HCT116 (cell line): ENCODE data around the gene MANBA. TPM values are rescaled to one million over a fixed set of nuclear protein-coding genes. Genes with fewer than 3 reads are reported as not detected.

Source experiments
- ATAC-seq: fragments of 200-7000 bp; cut with Tn5 transposase; 2 replicates; pipeline ENCODE4 v1.9.1; 2020; ENCODE audit warnings: mild to moderate bottlenecking, moderate library complexity
- BruUV-seq: library from RNA; stranded (reverse); fragments of 400-500 nt; replicated peaks from 2 replicates; lab custom pipeline; 2021; lab: Mats Ljungman, UMichigan
- CTCF ChIA-PET: fragments of 300-600 bp; sonication (Branson Sonifier 250); formaldehyde crosslinking; loops from one replicate; lab custom pipeline; 2021; ENCODE audit warnings: antibody characterized with exemption; lab: Charles Lee
- POLR2A ChIA-PET: fragments of 300-600, 350-600 bp; sonication (Branson Sonifier 250); formaldehyde crosslinking; loops from one replicate; lab custom pipeline; 2021; ENCODE audit warnings: antibody characterized with exemption; lab: Charles Lee
- RAD21 ChIA-PET, 2 experiments: fragments of 300-600 bp; sonication (Branson Sonifier 250); formaldehyde crosslinking; loops; one replicate each; lab custom pipeline; 2023; ENCODE audit warnings: low total read pairs in 2 of 2; ENCODE audit not compliant: uncharacterized antibody in 2 of 2, unreplicated experiment in 2 of 2, low non-redundant PET in 1 of 2; lab: Charles Lee
- DNase-seq: peaks from one replicate; pipeline ENCODE4 v3.0.0-alpha.2; 2010; ENCODE audit warnings: low read depth, low spot score
- H2AFZ ChIP-seq: fragments of 200-600 bp; shearing (Covaris generic), sonication (generic); 2 replicates; pipeline ENCODE4 v1.6.1; 2017; ENCODE audit warnings: low read depth, mixed run types, mixed read lengths, antibody characterized with exemption, low read length; ENCODE audit not compliant: poor library complexity, severe bottlenecking
- H3K27ac ChIP-seq: 2 replicates; pipeline ENCODE4 v1.5.1; 2012; ENCODE audit warnings: low read depth, low read length
- H3K27me3 ChIP-seq: fragments of 200-600 bp; sonication (generic); 2 replicates; pipeline ENCODE4 v1.6.1; 2016; ENCODE audit warnings: mixed run types, low read length, mixed read lengths; ENCODE audit not compliant: insufficient read depth
- H3K36me3 ChIP-seq, 2 experiments: fragments of 200-500 bp in 1 of 2; fragments of 200-600 bp in 1 of 2; sonication (Bioruptor generic) in 1 of 2; sonication (generic) in 1 of 2; 2 replicates each; pipeline versions ENCODE4 v1.5.1 to v1.6.1; 2014 to 2016; ENCODE audit warnings: low read length in 2 of 2, inconsistent platforms in 1 of 2, mixed read lengths in 1 of 2, mixed run types in 1 of 2; ENCODE audit not compliant: insufficient read depth in 2 of 2, control insufficient read depth in 1 of 2
- H3K4me1 ChIP-seq, 2 experiments: fragments of 200-600 bp in 1 of 2; sonication (generic) in 1 of 2; 2 replicates each; pipeline versions ENCODE4 v1.5.1 to v1.6.1; 2012 to 2017; ENCODE audit warnings: low read length in 2 of 2, inconsistent platforms in 1 of 2, mild to moderate bottlenecking in 1 of 2, mixed read lengths in 1 of 2, mixed run types in 1 of 2, moderate library complexity in 1 of 2; ENCODE audit not compliant: insufficient read depth in 2 of 2, control insufficient read depth in 1 of 2
- H3K4me2 ChIP-seq: fragments of 200-600 bp; sonication (generic); 2 replicates; pipeline ENCODE4 v1.6.1; 2017; ENCODE audit warnings: mixed run types, low read length, mixed read lengths
- H3K4me3 ChIP-seq, 2 experiments: fragments of 200-600 bp in 1 of 2; sonication (generic) in 1 of 2; replicated peaks in 1 of 2; 2 replicates each; pipeline ENCODE4 v1.5.1; 2011 to 2016; ENCODE audit warnings: low read length in 2 of 2, control low read depth in 1 of 2, low read depth in 1 of 2, mild to moderate bottlenecking in 1 of 2, mixed read lengths in 1 of 2, mixed run types in 1 of 2
- H3K79me2 ChIP-seq: fragments of 200-600 bp; sonication (generic); 2 replicates; pipeline ENCODE4 v1.6.1; 2017; ENCODE audit warnings: mild to moderate bottlenecking, mixed run types, low read length, moderate library complexity, mixed read lengths; ENCODE audit not compliant: insufficient read depth
- H3K9ac ChIP-seq: fragments of 200-600 bp; sonication (generic); 2 replicates; pipeline ENCODE4 v1.6.1; 2016; ENCODE audit warnings: low read length, mixed read lengths
- H3K9me2 ChIP-seq: fragments of 200-600 bp; sonication (generic), shearing (Covaris generic); 2 replicates; pipeline ENCODE4 v1.6.1; 2017; ENCODE audit warnings: mixed run types, mild to moderate bottlenecking, moderate library complexity; ENCODE audit not compliant: insufficient read depth
- H3K9me3 ChIP-seq, 2 experiments: fragments of 200-500 bp in 1 of 2; fragments of 200-600 bp in 1 of 2; sonication (Bioruptor generic) in 1 of 2; sonication (generic) in 1 of 2; 2 replicates each; pipeline ENCODE4 v1.6.1; 2014 to 2017; ENCODE audit warnings: low read length in 2 of 2, mixed read lengths in 2 of 2, inconsistent platforms in 1 of 2, low read depth in 1 of 2, mild to moderate bottlenecking in 1 of 2, mixed run types in 1 of 2, moderate library complexity in 1 of 2; ENCODE audit not compliant: control insufficient read depth in 1 of 2, insufficient read depth in 1 of 2
- H4K20me1 ChIP-seq: fragments of 200-600 bp; sonication (generic), shearing (Covaris generic); 2 replicates; pipeline ENCODE4 v1.6.1; 2017; ENCODE audit warnings: mixed run types, mild to moderate bottlenecking, moderate library complexity; ENCODE audit not compliant: insufficient read depth
- ATF3 ChIP-seq: IDR thresholded peaks from 2 replicates; pipeline ENCODE4 v1.6.1; 2012
- CTCF ChIP-seq, 3 experiments: fragments of 200-600 bp in 1 of 3; sonication (generic) in 1 of 3; IDR thresholded peaks in 2 of 3; conservative IDR thresholded peaks in 1 of 3; 2 replicates each; pipeline ENCODE4 v1.5.1; 2012 to 2017; ENCODE audit warnings: low read depth in 2 of 3, low read length in 2 of 3, antibody characterized with exemption in 1 of 3, borderline replicate concordance in 1 of 3, control low read depth in 1 of 3, mild to moderate bottlenecking in 1 of 3, mixed read lengths in 1 of 3, mixed run types in 1 of 3, moderate library complexity in 1 of 3; ENCODE audit not compliant: insufficient read depth in 1 of 3
- EGR1 ChIP-seq: IDR thresholded peaks from 2 replicates; pipeline ENCODE4 v1.6.1; 2012; ENCODE audit warnings: low read depth
- ELF1 ChIP-seq: IDR thresholded peaks from 2 replicates; pipeline ENCODE4 v1.6.1; 2012; ENCODE audit warnings: low read depth, borderline replicate concordance
- EZH2 ChIP-seq: fragments of 200-600 bp; sonication (generic); IDR thresholded peaks from 2 replicates; pipeline ENCODE4 v1.6.1; 2017; ENCODE audit warnings: antibody characterized with exemption, mixed run types
- EZH2phosphoT487 ChIP-seq: fragments of 200-600 bp; IDR thresholded peaks from 2 replicates; pipeline ENCODE4 v1.6.1; 2018; ENCODE audit warnings: antibody characterized with exemption, borderline replicate concordance
- FOSL1 ChIP-seq: IDR thresholded peaks from 2 replicates; pipeline ENCODE4 v1.6.1; 2012; ENCODE audit warnings: low read depth
- JUND ChIP-seq: IDR thresholded peaks from 2 replicates; pipeline ENCODE4 v1.6.1; 2012
- MAX ChIP-seq: IDR thresholded peaks from 2 replicates; pipeline ENCODE4 v1.6.1; 2012
- POLR2A ChIP-seq: IDR thresholded peaks from 2 replicates; pipeline ENCODE4 v1.7.0; 2011; ENCODE audit warnings: borderline replicate concordance; ENCODE audit not compliant: insufficient read depth, insufficient read length; ENCODE audit errors: extremely low read depth
- POLR2AphosphoS5 ChIP-seq: IDR thresholded peaks from 2 replicates; pipeline ENCODE4 v1.6.1; 2011; ENCODE audit warnings: mild to moderate bottlenecking, low read depth, low read length, moderate library complexity
- RAD21 ChIP-seq: IDR thresholded peaks from 2 replicates; pipeline ENCODE4 v1.6.1; 2012; ENCODE audit warnings: low read depth, mild to moderate bottlenecking
- REST ChIP-seq: IDR thresholded peaks from 2 replicates; pipeline ENCODE4 v1.6.1; 2012; ENCODE audit warnings: low read depth
- SIN3A ChIP-seq: IDR thresholded peaks from 2 replicates; pipeline ENCODE4 v1.6.1; 2012; ENCODE audit warnings: low read depth
- SP1 ChIP-seq: IDR thresholded peaks from 2 replicates; pipeline ENCODE4 v1.6.1; 2012; ENCODE audit warnings: low read depth
- TCF7L2 ChIP-seq: IDR thresholded peaks from 2 replicates; pipeline ENCODE4 v1.7.0; 2011; ENCODE audit warnings: borderline replicate concordance, inconsistent platforms; ENCODE audit not compliant: insufficient read depth, insufficient read length; ENCODE audit errors: extremely low read depth
- YY1 ChIP-seq: IDR thresholded peaks from 2 replicates; pipeline ENCODE4 v1.6.1; 2011; ENCODE audit warnings: low read length, low read depth, moderate library complexity, mild to moderate bottlenecking; ENCODE audit not compliant: insufficient replicate concordance; ENCODE audit errors: extremely low read depth
- ZFX ChIP-seq: fragments of 450-650 bp; IDR thresholded peaks from 2 replicates; pipeline ENCODE4 v1.6.1; 2017
- ZNF274 ChIP-seq: fragments of 200-500 bp; sonication (Bioruptor generic); IDR thresholded peaks from 2 replicates; pipeline ENCODE4 v1.6.1; 2014; ENCODE audit warnings: mild to moderate bottlenecking, low read depth, low read length, inconsistent platforms
- intact Hi-C: fragments of 100-400 bp; cut with micrococcal nuclease; formaldehyde crosslinking; loops from 2 replicates; pipeline ENCODE4 v1.10.0; 2022
- total RNA-seq: library from RNA; stranded (reverse); gene quantifications from one replicate; pipeline ENCODE4 v1.2.1, GENCODE V29; 2021; ENCODE audit not compliant: unreplicated experiment

MANBA gene
- total RNA-seq, 1 experiment from 2014 or later, result 21.3 TPM

GRCh38 chr4:102678695-102679335, 82.0 kb downstream of the MANBA start:
- H2AFZ ChIP-seq, result no peak overlapping the region
- CTCF ChIA-PET, result interaction anchor here (0.5 kb wide), 1 partner anchor 248 kb away, joined by 3 read pairs; no protein-coding TSS in a partner anchor
- no peaks in the 10 kb centered on the region for H3K9me3 ChIP-seq
- DNase-seq, result no peak
- no peaks in the 10 kb centered on the region for H3K9me2 ChIP-seq
- H3K36me3 ChIP-seq, result no peaks in the 10 kb centered on the region
- TF ChIP-seq ZNF274, result no peak
- TF ChIP-seq SIN3A, result no peak
- TF ChIP-seq CTCF (IDR thresholded peaks at IDR 0.05 in 2 of 3, conservative IDR thresholded peaks at IDR 0.05 in 1 of 3; ENCODE audit: borderline replicate concordance in 1 of 3, insufficient read depth in 1 of 3, low read depth in 2 of 3, low read length in 2 of 3), result no peak
- TF ChIP-seq EZH2, result no peak
- no peak for TF ChIP-seq MAX
- TF ChIP-seq EZH2phosphoT487, result no peak
- TF ChIP-seq JUND, result no peak
- no peak for TF ChIP-seq ELF1
- TF ChIP-seq POLR2A, result no peak
- TF ChIP-seq EGR1, result no peak
- TF ChIP-seq ZFX, result no peak
- no peak for TF ChIP-seq REST
- TF ChIP-seq TCF7L2, result no peak
- no peak for TF ChIP-seq YY1
- TF ChIP-seq ATF3, result no peak
- TF ChIP-seq POLR2AphosphoS5, result no peak
- no peak for TF ChIP-seq RAD21
- TF ChIP-seq SP1, result no peak
- TF ChIP-seq FOSL1, result no peak
- no peaks in the 10 kb centered on the region for H3K79me2 ChIP-seq
- H3K4me2 ChIP-seq, result no peak overlapping the region
- H3K4me1 ChIP-seq, result peaks cover 8 to 11% of the 10 kb centered on the region in 2 experiments; a peak in 2 of 4 replicates
- no TSS peak for BruUV-seq
- POLR2A ChIA-PET, result no interaction called here
- intact Hi-C loops, result no loop called here
- no peak for ATAC-seq
- H3K27ac ChIP-seq, result no peak overlapping the region
- H3K4me3 ChIP-seq, result no peak overlapping the region
- RAD21 ChIA-PET, result no interaction called here
- H3K9ac ChIP-seq, result no peak overlapping the region
- H4K20me1 ChIP-seq, result no peaks in the 10 kb centered on the region
- H3K27me3 ChIP-seq, result no peaks in the 10 kb centered on the region
